Lower lobe of right lung (tissue), 2 donors: ENCODE data around the gene ITGA5. TPM values are rescaled to one million over a fixed set of nuclear protein-coding genes. Genes with fewer than 3 reads are reported as not detected.
"Not testable (repeated sequence)": the region's sequence is repeated elsewhere in the genome, so short reads cannot be mapped to it uniquely, and the experiment has no call there.

Source experiments
- ATAC-seq, 2 donors: fragments of 200-7000 bp; cut with Tn5 transposase; one replicate each; pipeline ENCODE4 v1.9.1; 2020 to 2022; ENCODE audit warnings: mild to moderate bottlenecking in 2 of 2, moderate library complexity in 2 of 2
- DNase-seq: peaks from one replicate; pipeline ENCODE4 v3.0.0-alpha.2; 2020
- H3K27ac ChIP-seq: fragments of 200-600 bp; one replicate; pipeline ENCODE4 v1.8.0; 2022
- H3K27me3 ChIP-seq: fragments of 200-600 bp; one replicate; pipeline ENCODE4 v1.8.0; 2022; ENCODE audit warnings: low read depth
- H3K36me3 ChIP-seq: fragments of 200-600 bp; one replicate; pipeline ENCODE4 v1.8.0; 2022; ENCODE audit warnings: mild to moderate bottlenecking
- H3K4me1 ChIP-seq: fragments of 200-600 bp; one replicate; pipeline ENCODE4 v1.8.0; 2022
- H3K4me3 ChIP-seq: fragments of 200-600 bp; one replicate; pipeline ENCODE4 v1.8.0; 2022; ENCODE audit warnings: mild to moderate bottlenecking
- H3K9me3 ChIP-seq: fragments of 200-600 bp; one replicate; pipeline ENCODE4 v1.8.0; 2022
- intact Hi-C: fragments of 100-400 bp; cut with DNase I; formaldehyde crosslinking; loops from one replicate; pipeline ENCODE4 v1.11.0; 2022
- total RNA-seq: library from RNA; stranded (reverse); fragmentation: NEBNext Ultra II Directional; extraction: Animal tissue kit (Norgen Biotek cat#: 25700); gene quantifications from one replicate; pipeline ENCODE4 v1.2.1, GENCODE V29; 2021
- TF ChIP-seq, protein P1 (sequence below): fragments of 200-600 bp; IDR thresholded peaks from one replicate; pipeline ENCODE4 v1.8.0; 2022; ENCODE audit warnings: antibody characterized with exemption, mild to moderate bottlenecking
- donor health status: DM: no; HTN: yes; CAD: no; lungs with severe emphysema.

The ITGA5 gene
- total RNA-seq, 1 donor from 2014 or later, result 97.1 TPM

DNA sequence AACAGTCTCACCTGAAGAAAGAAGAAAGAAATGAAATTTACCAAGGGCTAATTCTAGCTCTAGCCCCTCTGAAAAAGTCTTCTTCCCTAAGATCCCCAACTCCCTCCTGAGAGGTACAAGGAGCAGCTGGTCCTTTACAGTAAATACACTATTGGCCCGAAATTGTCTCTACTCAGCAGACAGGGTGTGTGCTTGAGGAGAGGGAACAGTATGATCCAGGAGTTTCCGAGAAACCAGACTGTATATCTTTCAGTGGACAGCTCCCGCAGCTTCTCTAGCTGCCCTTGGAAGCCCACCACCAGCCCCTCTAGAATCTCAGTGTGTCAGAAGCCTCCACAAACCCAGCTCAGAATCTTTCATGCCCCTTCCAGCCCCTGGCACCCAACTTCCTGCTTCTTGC lies 62.8 kb downstream of the ITGA5 start:
- H3K27me3 ChIP-seq, result no peaks in the 10 kb centered on the region
- TF ChIP-seq, protein P1, sequence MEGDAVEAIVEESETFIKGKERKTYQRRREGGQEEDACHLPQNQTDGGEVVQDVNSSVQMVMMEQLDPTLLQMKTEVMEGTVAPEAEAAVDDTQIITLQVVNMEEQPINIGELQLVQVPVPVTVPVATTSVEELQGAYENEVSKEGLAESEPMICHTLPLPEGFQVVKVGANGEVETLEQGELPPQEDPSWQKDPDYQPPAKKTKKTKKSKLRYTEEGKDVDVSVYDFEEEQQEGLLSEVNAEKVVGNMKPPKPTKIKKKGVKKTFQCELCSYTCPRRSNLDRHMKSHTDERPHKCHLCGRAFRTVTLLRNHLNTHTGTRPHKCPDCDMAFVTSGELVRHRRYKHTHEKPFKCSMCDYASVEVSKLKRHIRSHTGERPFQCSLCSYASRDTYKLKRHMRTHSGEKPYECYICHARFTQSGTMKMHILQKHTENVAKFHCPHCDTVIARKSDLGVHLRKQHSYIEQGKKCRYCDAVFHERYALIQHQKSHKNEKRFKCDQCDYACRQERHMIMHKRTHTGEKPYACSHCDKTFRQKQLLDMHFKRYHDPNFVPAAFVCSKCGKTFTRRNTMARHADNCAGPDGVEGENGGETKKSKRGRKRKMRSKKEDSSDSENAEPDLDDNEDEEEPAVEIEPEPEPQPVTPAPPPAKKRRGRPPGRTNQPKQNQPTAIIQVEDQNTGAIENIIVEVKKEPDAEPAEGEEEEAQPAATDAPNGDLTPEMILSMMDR, result no peak
- ATAC-seq, result no peak
- H3K4me1 ChIP-seq, result peaks cover 49% of the 10 kb centered on the region
- H3K9me3 ChIP-seq, result no peaks in the 10 kb centered on the region
- intact Hi-C loops, result no loop called here
- H3K4me3 ChIP-seq, result no peak overlapping the region
- no peak for DNase-seq
- peaks cover 4% of the 10 kb centered on the region for H3K36me3 ChIP-seq
- H3K27ac ChIP-seq, result peak overlapping the region; percentile 18

DNA sequence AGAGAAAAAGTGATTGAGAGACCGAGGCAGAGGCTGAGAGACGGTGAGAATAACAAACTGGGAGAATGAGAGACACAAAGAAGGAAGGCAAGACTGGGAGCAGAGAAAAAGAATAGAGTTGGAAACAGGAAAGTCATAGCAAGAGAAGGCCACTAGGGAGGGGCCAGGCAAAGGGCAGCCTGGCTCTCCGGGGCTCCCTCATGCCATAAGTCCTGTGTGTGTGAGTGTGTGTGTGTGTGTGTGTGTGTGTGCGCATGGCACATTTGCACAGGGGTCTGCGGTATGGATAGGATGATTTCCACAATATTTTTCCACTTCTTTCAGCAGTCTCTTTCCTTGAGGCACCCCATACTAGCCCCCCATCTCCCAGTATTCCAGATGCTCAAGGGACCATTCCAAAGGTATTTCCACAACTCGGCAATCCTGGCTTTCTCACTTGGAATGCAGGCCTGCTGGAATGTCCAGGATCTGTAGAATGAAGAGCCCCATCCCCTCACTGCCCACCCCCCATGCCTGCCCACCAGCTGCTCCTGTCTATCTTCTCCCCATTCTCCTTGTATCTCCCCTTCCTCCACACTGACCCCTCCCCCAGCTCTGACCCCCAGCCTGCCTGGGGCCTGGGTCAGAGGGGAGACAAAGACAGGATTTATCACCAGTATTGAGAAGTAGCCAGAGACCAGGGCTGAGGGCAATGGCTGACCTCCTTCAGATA lies 63.8 kb downstream of the ITGA5 start:
- Histone ChIP-seq H3K9me3 (no peaks in the 10 kb centered on the region), H3K27ac (peak overlapping the region; percentile 18), H3K4me3 (no peak overlapping the region), H3K36me3 (peaks cover 14% of the 10 kb centered on the region), H3K27me3 (no peaks in the 10 kb centered on the region), H3K4me1 (peaks cover 49% of the 10 kb centered on the region)
- intact Hi-C loops, result no loop called here
- DNase-seq (no peak), ATAC-seq (no peak)
- TF ChIP-seq, protein P1, result no peak

DNA sequence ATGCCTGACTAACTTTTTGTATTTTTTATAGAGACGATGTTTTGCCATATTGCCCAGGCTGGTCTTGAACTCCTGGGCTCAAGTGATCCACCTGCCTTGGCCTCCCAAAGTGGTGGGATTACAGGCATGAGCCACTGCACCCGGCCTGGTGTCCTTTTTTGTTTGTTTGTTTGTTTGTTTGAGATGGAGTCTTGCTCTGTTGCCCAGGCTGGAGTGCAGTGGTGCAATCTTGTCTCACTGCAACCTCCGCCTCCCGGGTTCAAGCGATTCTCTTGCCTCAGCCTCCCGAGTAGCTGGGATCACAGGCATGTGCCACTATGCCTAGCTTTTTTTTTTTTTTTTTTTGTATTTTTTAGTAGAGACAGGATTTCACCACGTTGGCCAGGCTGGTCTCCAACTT lies 64.8 kb downstream of the ITGA5 start:
- DNase-seq, ATAC-seq, intact Hi-C loops, H3K27me3 ChIP-seq, H3K9me3 ChIP-seq, H3K27ac ChIP-seq, H3K4me3 ChIP-seq: not testable (repeated sequence)
- H3K36me3 ChIP-seq, result peaks cover 24% of the 10 kb centered on the region
- peaks cover 50% of the 10 kb centered on the region for H3K4me1 ChIP-seq

DNA sequence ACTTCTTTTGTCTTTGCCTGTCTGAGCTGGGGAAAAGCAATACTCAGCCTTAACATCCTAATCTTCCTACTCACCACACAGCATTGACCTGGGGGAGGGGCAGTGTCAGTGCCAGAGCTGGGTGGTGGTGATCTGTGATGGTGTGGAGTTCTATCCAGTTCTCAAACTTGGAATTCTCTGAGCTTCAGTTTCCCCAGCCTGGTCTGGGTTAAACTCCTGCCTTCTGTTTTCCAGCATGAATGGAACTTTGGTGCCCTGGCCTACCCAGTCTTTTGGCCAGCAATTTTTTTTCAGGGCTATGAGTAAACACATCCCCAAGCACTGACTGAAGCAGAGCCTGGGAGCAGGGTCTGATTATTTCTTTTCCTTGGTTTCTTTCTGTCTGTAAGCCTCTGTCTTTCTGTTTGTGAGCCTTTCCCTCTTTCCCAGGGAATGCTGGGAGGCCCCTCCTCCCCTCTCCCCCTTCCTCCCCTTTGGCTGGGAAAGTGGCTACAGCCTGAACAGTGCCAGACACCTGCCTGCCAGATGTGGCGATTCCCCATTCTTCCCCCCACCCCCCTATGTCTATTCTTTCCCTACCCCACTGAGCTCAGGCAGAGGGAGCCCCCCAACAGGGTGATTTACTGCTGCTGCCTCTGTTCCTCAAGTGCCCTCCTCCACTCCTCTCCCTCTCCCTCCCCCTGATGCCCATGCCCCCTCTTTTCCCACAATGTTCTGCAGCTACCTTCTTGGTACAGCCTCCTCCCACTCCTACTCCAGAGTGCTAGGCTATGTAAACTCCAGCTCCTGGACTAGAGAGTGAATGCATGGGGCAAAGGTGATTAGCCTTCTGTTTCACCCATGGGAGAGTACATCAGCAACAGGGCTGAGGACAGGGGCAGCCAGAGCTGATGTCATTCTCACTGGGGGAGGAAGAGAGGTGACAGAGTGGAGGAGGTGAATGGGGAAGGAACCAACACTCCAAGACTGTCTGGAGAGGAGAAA lies 65.9 kb downstream of the ITGA5 start:
- Histone ChIP-seq H3K36me3 (peaks cover 35% of the 10 kb centered on the region), H3K9me3 (no peaks in the 10 kb centered on the region), H3K27me3 (no peaks in the 10 kb centered on the region), H3K4me3 (no peak overlapping the region), H3K4me1 (peaks cover 46% of the 10 kb centered on the region), H3K27ac (peak overlapping the region; percentile 61)
- ATAC-seq, result peak; percentile 61 to 70
- no peak for DNase-seq
- TF ChIP-seq, protein P1, result no peak
- intact Hi-C loops, result no loop called here

DNA sequence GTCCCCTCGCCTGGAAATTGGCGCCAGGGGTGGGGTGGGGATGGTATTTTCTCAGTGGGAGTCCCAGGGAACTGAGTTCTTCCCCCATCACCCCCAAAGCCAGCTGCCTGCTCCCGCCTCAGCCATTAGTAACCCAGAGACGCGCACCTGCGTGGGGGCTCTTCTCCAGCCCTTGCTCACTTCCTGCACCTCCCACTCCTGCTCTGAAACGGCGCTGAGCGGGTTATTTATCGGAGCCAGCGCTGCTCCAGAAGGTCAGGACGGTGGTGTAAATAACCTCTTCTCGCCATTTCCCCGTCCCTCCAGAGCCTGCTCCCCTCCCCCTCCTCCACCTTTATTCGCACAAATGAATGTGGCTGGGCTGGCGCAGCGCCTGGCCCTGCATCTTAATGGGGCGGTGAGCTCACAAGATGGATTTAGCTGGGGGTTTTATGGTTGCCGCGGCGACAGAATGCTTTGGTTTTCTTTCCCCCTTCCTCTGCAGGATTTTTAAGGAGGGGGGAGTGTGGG lies 67.0 kb downstream of the ITGA5 start:
- Histone ChIP-seq H3K9me3 (no peaks in the 10 kb centered on the region), H3K4me3 (no peak overlapping the region), H3K36me3 (peaks cover 46% of the 10 kb centered on the region), H3K4me1 (peaks cover 43% of the 10 kb centered on the region), H3K27ac (peak overlapping the region; percentile 61), H3K27me3 (no peaks in the 10 kb centered on the region)
- TF ChIP-seq, protein P1, result no peak
- ATAC-seq (peak; percentile 48 to 62), DNase-seq (peak; percentile 71)
- intact Hi-C loops, result no loop called here
